Right renal cortex interstitium (tissue), 3 donors: ENCODE measurements around the gene WASF3. TPM values are rescaled to one million over a fixed set of nuclear protein-coding genes. Genes with fewer than 3 reads are reported as not detected.

ENCODE experiments used
- polyA plus RNA-seq, 3 donors: library from polyadenylated mRNA; unstranded; fragments of 120-200 nt; gene quantifications; one replicate each; pipeline ENCODE4 v1.2.1, GENCODE V29; 2013; ENCODE audit not compliant: insufficient read length in 3 of 3

Gene WASF3
- polyA plus RNA-seq, 3 donors = 39.4 to 53.2 (median 48.6) TPM

Other genes starting within 250 kb of the WASF3 start
- not detected for gene GPR12, start 203.1 kb downstream of the WASF3 start, polyA plus RNA-seq